GM19328 (cell line): ENCODE results near the gene TMED6.

ENCODE experiments used
- ATAC-seq: cut with Tn5 transposase; IDR thresholded peaks from one replicate; pipeline ENCODE4 v1.9.1; 2021; ENCODE audit warnings: mild to moderate bottlenecking, moderate library complexity; ENCODE audit not compliant: unreplicated experiment

Gene TMED6

GRCh38 chr16:69351309-69352027, at the start of gene TMED6:
TSS of gene TMED6 (minus strand) at chr16:69351786. CDS start at chr16:69351753, 33 bp downstream.
- no peak for ATAC-seq

- ATAC-seq, result no peak
Measured at GRCh38 chr16:69399361-69399760, 47.8 kb upstream of the TMED6 start.

- ATAC-seq, result no peak
Measured at GRCh38 chr16:69397821-69398521, 46.4 kb upstream of the TMED6 start.

GRCh38 chr16:69396187-69397061, 44.8 kb upstream of the TMED6 start:
- ATAC-seq, result no peak

GRCh38 chr16:69395859-69396186, 44.2 kb upstream of the TMED6 start:
- ATAC-seq, result no peak

- no peak for ATAC-seq
Measured at GRCh38 chr16:69393898-69394849, 42.6 kb upstream of the TMED6 start.

GRCh38 chr16:69386596-69386995, 35.0 kb upstream of the TMED6 start:
- no peak for ATAC-seq

GRCh38 chr16:69384974-69385373, 33.4 kb upstream of the TMED6 start:
- ATAC-seq, result no peak

GRCh38 chr16:69382421-69382820, 30.8 kb upstream of the TMED6 start:
- ATAC-seq, result no peak

- no peak for ATAC-seq
Measured at GRCh38 chr16:69381231-69381630, 29.6 kb upstream of the TMED6 start.

GRCh38 chr16:69378760-69379159, 27.2 kb upstream of the TMED6 start:
- ATAC-seq, result no peak

GRCh38 chr16:69378036-69378435, 26.4 kb upstream of the TMED6 start:
- ATAC-seq, result no peak

GRCh38 chr16:69376393-69377059, 24.9 kb upstream of the TMED6 start:
- no peak for ATAC-seq

- ATAC-seq, result no peak
Measured at GRCh38 chr16:69373019-69373418, 21.4 kb upstream of the TMED6 start.

- no peak for ATAC-seq
Measured at GRCh38 chr16:69371564-69371963, 20.0 kb upstream of the TMED6 start.

- ATAC-seq, result no peak
Measured at GRCh38 chr16:69368866-69369265, 17.3 kb upstream of the TMED6 start.

GRCh38 chr16:69367980-69368379, 16.4 kb upstream of the TMED6 start:
- ATAC-seq, result no peak

- no peak for ATAC-seq
Measured at GRCh38 chr16:69366431-69366830, 14.8 kb upstream of the TMED6 start.

- ATAC-seq, result no peak
Measured at GRCh38 chr16:69365901-69366300, 14.3 kb upstream of the TMED6 start.

- no peak for ATAC-seq
Measured at GRCh38 chr16:69364088-69364487, 12.5 kb upstream of the TMED6 start.
